NT2/D1 (cell line): ENCODE data around the gene MSTN.

Experiments
- SUZ12 ChIP-seq: IDR thresholded peaks from 2 replicates; pipeline ENCODE4 v1.6.1; 2011; ENCODE audit not compliant: insufficient read length, insufficient read depth; ENCODE audit errors: extremely low read depth
- YY1 ChIP-seq: IDR thresholded peaks from 2 replicates; pipeline ENCODE4 v1.6.1; 2011; ENCODE audit not compliant: insufficient read length, insufficient read depth
- ZNF274 ChIP-seq: IDR thresholded peaks from 2 replicates; pipeline ENCODE4 v1.6.1; 2011; ENCODE audit warnings: mild to moderate bottlenecking, low read depth, low read length

DNA sequence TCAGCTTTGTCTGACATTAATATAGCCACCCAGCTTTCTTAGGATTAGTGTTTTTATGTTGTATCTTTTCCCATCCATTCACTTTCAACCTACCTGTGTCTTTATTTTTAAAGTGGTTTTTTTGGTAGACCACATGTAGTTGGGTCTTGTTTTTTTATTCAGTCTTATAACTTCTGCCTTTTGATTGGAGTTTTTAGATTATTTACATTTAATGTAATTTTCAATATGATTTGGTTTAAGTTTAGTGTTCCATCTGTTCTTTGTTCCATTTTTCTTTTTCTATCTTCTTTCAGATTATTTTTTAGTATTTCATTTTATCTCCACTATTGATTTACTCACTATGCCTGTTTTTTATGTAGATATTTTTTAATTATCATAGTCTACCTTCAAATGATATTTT is 13.1 kb upstream of the MSTN start:
- TF ChIP-seq YY1: no peak
- TF ChIP-seq ZNF274: no peak
- TF ChIP-seq SUZ12: no peak
